ENCODE results near the gene MYO7B. TPM values are rescaled to one million over a fixed set of nuclear protein-coding genes. Genes with fewer than 3 reads are reported as not detected.

The MYO7B gene
- total and polyA plus RNA-seq, 10 donors = 32.3 to 165 (median 52.9) TPM

GRCh38 chr2:127630096-127630863, 94.8 kb downstream of the MYO7B start:
- no peak overlapping the region for H3K4me3 ChIP-seq
- intact Hi-C loops (cut with DNase I; ENCODE audit: low total_unique reads) = no loop called here
- DNase-seq = peak; percentile 83
- WGBS, 5 donors = 34 to 60% (median 39%) methylated on average over 9 to 10 of the region's 10 CpGs
- H3K9me3 ChIP-seq = no peaks in the 10 kb centered on the region
- H3K36me3 ChIP-seq = peaks cover 0 to 63% (median under 1%) of the 10 kb centered on the region in 6 donors
- TF ChIP-seq POLR2AphosphoS5 (IDR thresholded peaks at IDR 0.05) (peak in 2 of 3 donors; percentile 59 to 62), CTCF (IDR thresholded peaks at IDR 0.05 in 8 of 11, conservative IDR thresholded peaks at IDR 0.05 in 3 of 11) (no peak)
- H3K4me1 ChIP-seq = peaks cover 43 to 94% (median 64%) of the 10 kb centered on the region in 6 donors
- no peaks in the 10 kb centered on the region for H3K27me3 ChIP-seq (replicated peaks in 1 of 7)
- H3K27ac ChIP-seq = peak overlapping the region in 6 of 8 donors; percentile 13 to 96 (median 92)

GRCh38 chr2:127630864-127631540, 95.5 kb downstream of the MYO7B start:
- H3K4me3 ChIP-seq = no peak overlapping the region
- H3K27me3 ChIP-seq (replicated peaks in 1 of 7) = no peaks in the 10 kb centered on the region
- peak; percentile 78 for DNase-seq
- peak overlapping the region in 6 of 8 donors; percentile 8 to 96 (median 92) for H3K27ac ChIP-seq
- no peaks in the 10 kb centered on the region for H3K9me3 ChIP-seq
- WGBS, 5 donors = 70 to 93% (median 83%) methylated on average over 9 to 25 of the region's 25 CpGs
- intact Hi-C loops (cut with DNase I; ENCODE audit: low total_unique reads) = no loop called here
- TF ChIP-seq POLR2A (IDR thresholded peaks at IDR 0.05) (no peak), POLR2AphosphoS5 (IDR thresholded peaks at IDR 0.05) (peak; percentile 32 to 65 (median 46)), CTCF (IDR thresholded peaks at IDR 0.05 in 8 of 11, conservative IDR thresholded peaks at IDR 0.05 in 3 of 11) (no peak)
- H3K36me3 ChIP-seq = peaks cover 0 to 64% (median 3%) of the 10 kb centered on the region in 6 donors
- H3K4me1 ChIP-seq = peaks cover 49 to 94% (median 65%) of the 10 kb centered on the region in 6 donors

DNA sequence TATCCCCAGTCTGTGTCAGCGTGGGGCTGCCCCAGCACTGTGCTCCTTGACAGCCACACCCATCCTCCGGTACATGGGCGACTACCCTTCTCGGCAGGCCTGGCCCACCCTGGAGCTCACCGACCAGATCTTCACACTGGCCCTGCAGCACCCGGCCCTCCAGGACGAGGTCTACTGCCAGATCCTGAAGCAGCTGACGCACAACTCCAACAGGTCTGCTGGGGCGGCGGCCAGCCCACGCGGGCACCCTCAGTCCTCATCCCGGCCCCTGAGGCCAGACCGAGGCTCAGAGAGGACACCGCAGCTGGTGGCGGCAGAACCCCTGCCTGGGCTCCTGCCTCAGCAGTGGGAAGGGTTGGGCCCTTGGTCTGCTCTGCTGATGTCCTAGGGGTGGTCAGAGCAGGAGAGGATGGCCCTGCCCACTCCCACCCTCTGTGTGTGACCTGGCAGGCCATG, 96.1 kb downstream of the MYO7B start:
- H3K4me1 ChIP-seq = peaks cover 53 to 94% (median 71%) of the 10 kb centered on the region in 6 donors
- H3K4me3 ChIP-seq = no peak overlapping the region
- TF ChIP-seq POLR2A (IDR thresholded peaks at IDR 0.05) = no peak
- TF ChIP-seq CTCF (IDR thresholded peaks at IDR 0.05 in 8 of 11, conservative IDR thresholded peaks at IDR 0.05 in 3 of 11) = no peak
- TF ChIP-seq POLR2AphosphoS5 (IDR thresholded peaks at IDR 0.05) = peak in 2 of 3 donors; percentile 39 to 58
- peaks cover 0 to 70% (median 6%) of the 10 kb centered on the region in 6 donors for H3K36me3 ChIP-seq
- H3K27me3 ChIP-seq (replicated peaks in 1 of 7) = no peaks in the 10 kb centered on the region
- 87 to 91% (median 89%) methylated on average over 4 to 16 of the region's 16 CpGs for WGBS, 5 donors
- H3K9me3 ChIP-seq = no peaks in the 10 kb centered on the region
- H3K27ac ChIP-seq = peak overlapping the region; percentile 66 to 96 (median 82)
- intact Hi-C loops (cut with DNase I; ENCODE audit: low total_unique reads) = no loop called here
- peak; percentile 78 for DNase-seq
